K562 (cell line): Measurements from ENCODE around the gene KCNQ4. TPM values are rescaled to one million over a fixed set of nuclear protein-coding genes. Genes with fewer than 3 reads are reported as not detected.

ENCODE experiments used
- FOXA1 ChIP-seq: fragments of 450-650 bp; IDR thresholded peaks from 2 replicates; pipeline ENCODE4 v1.6.1; 2016; ENCODE audit warnings: mild to moderate bottlenecking, borderline replicate concordance
- HCFC1 ChIP-seq: IDR thresholded peaks from 2 replicates; pipeline ENCODE4 v1.6.1; 2012; ENCODE audit warnings: low read depth, low read length, improper control_type of control experiment
- SIN3B ChIP-seq: fragments of 450-650 bp; IDR thresholded peaks from 2 replicates; pipeline ENCODE4 v1.6.1; 2017; ENCODE audit warnings: low read depth, mild to moderate bottlenecking, moderate library complexity
- SMAD4 ChIP-seq: fragments of 250-450 bp; sonication (Bioruptor Pico); conservative IDR thresholded peaks from 2 replicates; pipeline ENCODE4 v1.8.0; 2021; ENCODE audit warnings: inconsistent platforms, mild to moderate bottlenecking, moderate library complexity
- SP1 ChIP-seq: sonication (generic); formaldehyde crosslinking; IDR thresholded peaks from 2 replicates; pipeline ENCODE4 v1.8.1; 2022; ENCODE audit warnings: mild to moderate bottlenecking, missing genetic modification reagents
- UBTF ChIP-seq, 2 experiments: IDR thresholded peaks; 2 replicates each; pipeline ENCODE4 v1.6.1; 2012; ENCODE audit warnings: improper control_type of control experiment in 2 of 2, low read depth in 2 of 2, low read length in 2 of 2, borderline replicate concordance in 1 of 2
- YY1 ChIP-seq, 3 experiments: IDR thresholded peaks; 2 replicates each; pipeline ENCODE4 v1.6.1; 2011; ENCODE audit warnings: low read length in 2 of 3, mild to moderate bottlenecking in 2 of 3, moderate library complexity in 2 of 3, borderline replicate concordance in 1 of 3, control low read depth in 1 of 3, low read depth in 1 of 3; ENCODE audit not compliant: insufficient read depth in 3 of 3, insufficient replicate concordance in 2 of 3, control insufficient read depth in 1 of 3, insufficient read length in 1 of 3; ENCODE audit errors: extremely low read depth in 1 of 3
- ZC3H4 ChIP-seq: sonication (generic); formaldehyde crosslinking; IDR thresholded peaks from 2 replicates; pipeline ENCODE4 v1.9.0; 2021; ENCODE audit warnings: missing genetic modification reagents, borderline replicate concordance
- ZNF143 ChIP-seq: sonication (generic); formaldehyde crosslinking; IDR thresholded peaks from 2 replicates; pipeline ENCODE4 v1.9.0; 2022; ENCODE audit warnings: mild to moderate bottlenecking, missing genetic modification reagents
- ZNF431 ChIP-seq: sonication (generic); formaldehyde crosslinking; IDR thresholded peaks from 2 replicates; pipeline ENCODE4 v1.8.0; 2022; ENCODE audit warnings: mild to moderate bottlenecking, missing genetic modification reagents
- polyA plus RNA-seq, 8 experiments: library from polyadenylated mRNA; depleted of rRNA in 4 of 8; stranded (reverse) in 5 of 8; unstranded in 3 of 8; fragments of >200 nt; fragmentation: Nextera tagmentation in 2 of 8; fragmentation: Illumina TruSeq in 1 of 8; extraction: Ambion mirVana in 2 of 8; extraction: Trizol in 1 of 8; gene quantifications; 2 replicates each; pipeline versions ENCODE4 v1.2.1 to v1.2.3, GENCODE V29; 2011 to 2014; ENCODE audit warnings: inconsistent platforms in 1 of 8, missing spikeins in 1 of 8
- total RNA-seq, 7 experiments: library from RNA; depleted of rRNA in 6 of 7; stranded (reverse); fragments of >200 nt in 6 of 7; fragmentation: Illumina TruSeq in 2 of 7; extraction: Trizol in 2 of 7; gene quantifications; 2 replicates each; pipeline versions ENCODE4 v1.2.1 to v1.2.3, GENCODE V29; 2011 to 2021; ENCODE audit warnings: low replicate concordance in 1 of 7
- TF ChIP-seq, protein P1 (sequence below): sonication (generic); formaldehyde crosslinking; IDR thresholded peaks from 2 replicates; pipeline ENCODE4 v1.8.0; 2022; ENCODE audit warnings: mild to moderate bottlenecking, missing genetic modification reagents

Gene KCNQ4
- total and polyA plus RNA-seq, 9 of the 15 experiments (the other 6 are each of a cell fraction or from before 2014, with no cell fraction given), result 0.07 to 4.1 (median 0.79) TPM

- TF ChIP-seq, protein P1, sequence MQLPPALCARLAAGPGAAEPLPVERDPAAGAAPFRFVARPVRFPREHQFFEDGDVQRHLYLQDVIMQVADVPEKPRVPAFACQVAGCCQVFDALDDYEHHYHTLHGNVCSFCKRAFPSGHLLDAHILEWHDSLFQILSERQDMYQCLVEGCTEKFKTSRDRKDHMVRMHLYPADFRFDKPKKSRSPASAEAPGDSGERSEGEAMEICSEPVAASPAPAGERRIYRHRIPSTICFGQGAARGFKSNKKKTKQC (CRISPR knock-in tag), result peak; percentile 85; the same call in 1 of the 2 replicates
- TF ChIP-seq FOXA1, result no peak
- TF ChIP-seq SMAD4 (CRISPR knock-in tag), result peak; percentile 31; the same call in 1 of the 2 replicates
- peak; percentile 37; the same call in 1 of the 2 replicates for TF ChIP-seq ZNF143
- TF ChIP-seq ZC3H4 (CRISPR knock-in tag), result no peak
- TF ChIP-seq HCFC1, result no peak
- 0 out of 2 replicates have a peak, but pooled peaks have one; percentile 23 for TF ChIP-seq SIN3B
- TF ChIP-seq ZNF431, result peak; percentile 89
- 0 out of 2 replicates have a peak, but pooled peaks have one; percentile 13 for TF ChIP-seq SP1 (CRISPR knock-in tag)
- no peak for TF ChIP-seq YY1 (IDR thresholded peaks at IDR 0.05; ENCODE audit: borderline replicate concordance in 1 of 3, control insufficient read depth in 1 of 3, extremely low read depth in 1 of 3, insufficient read depth in 3 of 3, insufficient read length in 1 of 3, insufficient replicate concordance in 2 of 3, low read depth in 1 of 3, low read length in 2 of 3)
- TF ChIP-seq UBTF (IDR thresholded peaks at IDR 0.05; ENCODE audit: borderline replicate concordance in 1 of 2, low read depth in 2 of 2, low read length in 2 of 2), result 0 out of 4 replicates have a peak, but pooled peaks have one; percentile 46 to 55
Measured at GRCh38 chr1:40783001-40783905, at the start of gene KCNQ4 (continued).
